Activated CD8-positive, alpha-beta memory T cell treated with anti-CD3 and anti-CD28 coated beads for 24 hours (primary cell): ENCODE measurements around the gene NUTM1.
"Not testable (repeated sequence)": the region's sequence is repeated elsewhere in the genome, so short reads cannot be mapped to it uniquely, and the experiment has no call there.

Source experiments
- DNase-seq: peaks from one replicate; pipeline ENCODE4 v3.0.0-alpha.2; 2020

NUTM1 gene

GRCh38 chr15:34336991-34337556 lies 6.0 kb upstream of the NUTM1 start:
- peak; percentile 73 for DNase-seq

GRCh38 chr15:34337557-34338306 lies 5.4 kb upstream of the NUTM1 start, which contains the start of gene SLC12A6:
Gene SLC12A6, minus strand, starts transcription at chr15:34337781. Its CDS starts 1,101 bp downstream, at chr15:34336680.
- peak; percentile 95 for DNase-seq

GRCh38 chr15:34338347-34338746 lies 4.8 kb upstream of the NUTM1 start:
- DNase-seq = no peak

- no peak for DNase-seq
These were observed 3.2 kb upstream of the NUTM1 start for GRCh38 chr15:34339946-34340345.

- DNase-seq = no peak
These were observed 1.5 kb upstream of the NUTM1 start for GRCh38 chr15:34341381-34342212.

GRCh38 chr15:34342213-34342736 lies 840 bp upstream of the NUTM1 start:
- not testable (repeated sequence) for DNase-seq

- peak; percentile 49 for DNase-seq
These were observed 5.0 kb downstream of the NUTM1 start for GRCh38 chr15:34347951-34348638.

GRCh38 chr15:34348735-34349300 lies 5.7 kb downstream of the NUTM1 start:
- DNase-seq = peak; percentile 3

- DNase-seq = no peak
These were observed 6.7 kb downstream of the NUTM1 start for GRCh38 chr15:34349769-34350168.

GRCh38 chr15:34352996-34353395 lies 9.9 kb downstream of the NUTM1 start:
- DNase-seq = not testable (repeated sequence)

- no peak for DNase-seq
These were observed 10.5 kb downstream of the NUTM1 start for GRCh38 chr15:34353627-34354026.

GRCh38 chr15:34354286-34354685 lies 11.2 kb downstream of the NUTM1 start:
- DNase-seq = no peak

GRCh38 chr15:34355241-34355640 lies 12.1 kb downstream of the NUTM1 start:
- no peak for DNase-seq

- no peak for DNase-seq
These were observed 14.5 kb downstream of the NUTM1 start for GRCh38 chr15:34357653-34358052.

- DNase-seq = no peak
These were observed 15.3 kb downstream of the NUTM1 start for GRCh38 chr15:34358367-34358766.

- DNase-seq = no peak
These were observed 15.8 kb downstream of the NUTM1 start for GRCh38 chr15:34358948-34359347.

GRCh38 chr15:34359416-34359815 lies 16.3 kb downstream of the NUTM1 start:
- DNase-seq = no peak

- no peak for DNase-seq
These were observed 17.2 kb downstream of the NUTM1 start for GRCh38 chr15:34360298-34360697.

GRCh38 chr15:34361278-34361677 lies 18.2 kb downstream of the NUTM1 start:
- DNase-seq = no peak

- no peak for DNase-seq
These were observed 19.1 kb downstream of the NUTM1 start for GRCh38 chr15:34362047-34362773.

GRCh38 chr15:34364041-34364440 lies 20.9 kb downstream of the NUTM1 start:
- no peak for DNase-seq
